Measurements from ENCODE around the gene ZFP91.
"Not testable (repeated sequence)": the region's sequence is repeated elsewhere in the genome, so short reads cannot be mapped to it uniquely, and the experiment has no call there.

The ZFP91 gene, protein sequence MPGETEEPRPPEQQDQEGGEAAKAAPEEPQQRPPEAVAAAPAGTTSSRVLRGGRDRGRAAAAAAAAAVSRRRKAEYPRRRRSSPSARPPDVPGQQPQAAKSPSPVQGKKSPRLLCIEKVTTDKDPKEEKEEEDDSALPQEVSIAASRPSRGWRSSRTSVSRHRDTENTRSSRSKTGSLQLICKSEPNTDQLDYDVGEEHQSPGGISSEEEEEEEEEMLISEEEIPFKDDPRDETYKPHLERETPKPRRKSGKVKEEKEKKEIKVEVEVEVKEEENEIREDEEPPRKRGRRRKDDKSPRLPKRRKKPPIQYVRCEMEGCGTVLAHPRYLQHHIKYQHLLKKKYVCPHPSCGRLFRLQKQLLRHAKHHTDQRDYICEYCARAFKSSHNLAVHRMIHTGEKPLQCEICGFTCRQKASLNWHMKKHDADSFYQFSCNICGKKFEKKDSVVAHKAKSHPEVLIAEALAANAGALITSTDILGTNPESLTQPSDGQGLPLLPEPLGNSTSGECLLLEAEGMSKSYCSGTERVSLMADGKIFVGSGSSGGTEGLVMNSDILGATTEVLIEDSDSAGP

DNA sequence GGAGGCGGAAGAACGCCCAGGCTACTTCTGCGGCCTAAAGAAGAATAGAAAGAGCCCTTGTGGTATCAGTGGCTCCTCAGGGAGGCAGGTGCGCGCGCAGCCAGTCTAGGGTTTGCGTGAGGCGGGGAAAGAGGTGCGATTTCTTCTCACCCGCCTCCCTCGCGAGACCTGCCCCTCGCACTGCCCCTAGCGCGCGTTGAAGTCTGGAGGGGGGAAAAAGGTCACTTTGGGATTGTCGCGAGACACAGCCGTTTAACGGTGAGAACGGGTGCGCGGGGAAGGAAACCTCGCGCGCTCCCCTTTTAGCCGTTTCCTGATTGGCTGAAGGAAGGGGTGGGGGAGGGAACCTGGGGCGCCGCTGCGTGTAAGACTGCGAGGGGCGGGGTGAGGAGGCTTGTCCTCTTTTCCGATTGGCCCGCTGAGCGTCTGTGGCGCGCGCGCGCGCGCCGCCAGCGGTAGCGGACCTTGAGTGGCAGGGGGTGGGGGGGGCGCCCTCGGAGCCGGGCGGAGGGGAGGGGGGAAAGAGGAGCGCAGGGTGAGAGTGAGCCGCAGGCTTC, at the start of gene ZFP91:
TSS of gene ZFP91 (plus strand) at position 429 of the 557 bp plus-strand sequence. CDS start 219 bp downstream, outside the sequence.
- DNase-seq = peak; percentile 96

DNA sequence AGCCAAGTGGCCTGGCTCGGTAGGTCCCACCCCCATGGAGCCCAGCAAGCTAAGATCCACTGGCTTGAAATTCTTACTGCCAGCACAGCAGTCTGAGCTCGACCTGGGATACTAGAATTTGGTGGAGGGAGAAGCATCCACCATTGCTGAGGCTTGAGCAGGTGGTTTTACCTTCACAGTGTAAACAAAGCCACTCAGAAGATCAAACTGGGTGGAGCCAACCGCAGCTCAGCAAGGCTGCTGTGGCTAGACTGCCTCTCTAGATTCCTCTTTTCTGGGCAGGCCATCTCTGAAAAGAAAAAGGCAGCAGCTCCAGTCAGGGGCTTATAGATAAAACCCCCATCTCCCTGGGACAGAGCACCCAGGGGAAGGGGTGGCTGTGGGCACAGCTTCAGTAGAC, 48.6 kb upstream of the ZFP91 start:
- DNase-seq = no peak

DNA sequence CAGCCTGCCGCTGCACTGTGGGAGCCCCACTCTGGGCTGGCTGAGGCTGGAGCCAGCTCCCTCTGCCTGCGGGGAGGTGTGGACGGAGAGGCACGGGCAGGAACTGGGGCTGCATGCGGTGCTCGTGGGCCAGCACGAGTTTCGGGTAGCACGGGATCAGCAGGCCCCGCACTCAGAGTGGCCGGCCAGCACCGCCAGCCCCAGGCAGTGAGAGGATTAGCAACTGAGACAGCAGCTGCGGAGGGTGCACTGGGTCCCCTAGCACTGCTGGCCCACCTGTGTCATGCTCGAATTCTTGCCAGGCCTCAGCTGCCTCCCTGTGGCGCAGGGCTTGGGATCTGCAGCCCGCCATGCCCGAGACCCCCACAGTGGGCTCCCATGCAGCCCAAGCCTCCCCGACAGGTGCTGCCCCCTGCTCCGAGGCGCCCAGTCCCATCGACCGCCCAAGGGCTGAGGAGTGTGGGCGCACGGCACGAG, 47.0 kb upstream of the ZFP91 start:
- no peak for DNase-seq

DNA sequence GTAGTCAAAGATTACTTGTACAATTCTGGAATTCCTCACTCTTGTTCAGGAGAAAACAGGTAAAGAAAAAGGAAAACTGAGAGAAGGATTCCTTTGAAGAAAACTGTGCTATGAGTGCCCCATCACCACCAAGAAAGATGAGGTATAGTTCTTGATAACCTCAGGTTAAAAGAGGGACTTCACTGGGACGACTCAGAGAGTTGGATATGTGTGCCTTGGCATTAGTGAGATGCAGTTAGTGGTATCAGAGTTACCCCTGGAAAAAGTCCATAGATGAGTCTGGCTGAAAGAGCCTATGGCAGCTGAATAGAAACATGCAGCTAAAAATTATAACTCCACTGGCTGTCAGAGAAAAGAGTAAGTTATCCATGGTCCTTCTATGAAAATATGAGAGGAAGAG, 32.0 kb upstream of the ZFP91 start:
- DNase-seq = no peak

DNA sequence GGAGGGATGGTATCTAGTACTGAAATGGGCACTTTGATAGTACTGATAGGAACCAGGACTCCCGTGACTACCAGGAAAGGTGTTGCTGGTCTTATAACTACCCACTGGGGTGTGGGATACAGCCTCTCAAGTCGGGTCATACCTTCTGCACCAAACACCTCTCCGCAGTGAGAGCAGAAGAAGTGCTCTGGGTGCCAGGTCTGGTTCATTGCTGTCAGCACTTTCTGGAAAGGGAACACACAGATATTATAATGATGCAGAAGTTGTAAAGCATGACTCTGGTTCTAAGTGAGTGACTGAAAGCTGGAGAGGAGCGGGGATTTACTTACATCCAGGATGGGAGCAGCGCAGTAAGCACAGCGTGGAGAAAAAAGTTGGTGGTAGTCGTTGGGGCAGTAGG, 29.2 kb upstream of the ZFP91 start:
- no peak for DNase-seq

DNA sequence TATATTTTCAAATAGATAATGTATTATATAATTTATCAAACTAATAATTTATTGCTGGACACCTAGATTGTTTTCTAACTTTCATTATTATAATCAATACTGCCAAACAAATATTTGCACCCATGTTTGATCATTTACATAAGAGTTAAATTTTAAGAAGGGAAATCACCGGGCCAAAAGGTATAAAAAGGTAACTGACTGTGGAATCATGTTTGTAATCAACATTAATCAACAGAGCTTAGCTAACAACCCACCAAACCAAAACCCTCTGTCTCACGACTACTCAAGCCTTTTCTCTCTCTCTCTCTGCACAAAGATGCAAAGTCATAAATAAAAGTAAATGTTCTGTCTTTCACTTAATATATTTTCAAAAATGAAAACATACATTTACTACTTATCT, 18.0 kb upstream of the ZFP91 start:
- DNase-seq = no peak

DNA sequence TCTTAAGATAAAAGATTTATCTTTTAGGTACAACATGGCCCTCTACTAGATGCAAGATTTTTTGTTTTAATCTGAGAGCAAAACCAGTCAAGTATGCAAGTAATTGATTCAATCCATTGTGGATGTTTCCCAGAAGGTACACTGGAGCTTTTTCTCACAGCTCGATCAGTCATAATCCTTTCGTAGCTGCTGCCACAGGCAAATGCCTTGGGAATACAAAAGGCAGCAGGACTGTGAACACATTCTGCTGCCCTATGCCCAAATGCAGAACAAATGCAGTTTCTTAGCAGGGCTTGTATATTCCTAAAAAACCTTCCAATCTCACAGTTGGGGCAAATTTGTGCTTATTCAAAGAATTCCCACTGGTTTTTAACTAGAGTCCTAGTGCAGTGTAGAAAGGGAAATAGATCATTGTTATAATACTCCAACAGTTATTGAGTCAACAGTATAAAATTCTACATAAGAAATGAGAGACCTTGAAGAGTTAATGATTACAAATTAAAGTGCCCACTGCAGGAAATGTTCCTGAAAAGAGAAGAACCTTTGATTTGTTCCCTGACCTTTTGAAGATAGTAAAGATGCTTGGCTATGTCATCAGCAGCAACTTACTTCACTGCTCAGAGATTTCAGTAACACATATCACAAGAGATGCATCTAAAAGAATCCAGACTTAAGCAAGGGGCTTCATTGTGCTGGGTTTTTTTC, 17.3 kb upstream of the ZFP91 start:
- no peak for DNase-seq

DNA sequence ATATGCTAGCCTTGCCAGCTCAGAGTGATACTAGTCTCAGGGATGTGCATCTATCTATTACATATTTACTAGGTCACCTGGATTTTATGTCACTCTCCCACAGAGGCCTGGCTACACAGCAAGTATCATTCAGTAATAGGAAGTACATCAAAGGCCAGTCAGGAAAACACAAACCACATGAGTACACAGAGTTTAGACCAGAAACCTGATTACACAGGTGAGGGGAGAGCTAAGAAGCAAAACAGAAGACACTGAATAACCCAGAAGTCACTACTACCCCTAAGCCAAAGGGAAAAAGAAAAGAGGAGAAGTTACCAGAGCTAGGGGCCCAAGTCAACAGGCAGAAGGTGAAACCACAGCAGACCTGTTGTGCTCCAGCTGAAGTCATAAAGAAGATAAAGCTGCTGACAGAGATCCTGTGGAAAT, 16.5 kb upstream of the ZFP91 start:
- DNase-seq = no peak

DNA sequence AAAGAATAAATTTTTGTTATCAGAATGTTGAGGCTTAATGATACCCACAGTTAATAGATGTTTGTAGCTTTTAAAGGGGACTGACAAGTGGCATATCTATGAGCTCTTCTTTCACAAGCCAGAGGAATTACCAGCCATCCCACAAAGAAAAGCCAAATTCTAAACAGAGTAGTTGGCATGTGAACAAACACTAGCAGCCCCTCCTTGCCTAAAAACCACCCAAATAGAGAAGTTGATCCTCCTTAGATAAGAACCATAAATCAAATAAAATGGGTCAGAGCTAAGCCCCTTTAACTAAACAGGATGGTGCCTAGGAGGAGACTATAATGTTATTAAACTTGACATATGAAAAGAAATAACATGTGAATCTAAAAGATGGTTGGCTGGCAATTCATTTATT, 14.6 kb upstream of the ZFP91 start:
- DNase-seq = no peak

DNA sequence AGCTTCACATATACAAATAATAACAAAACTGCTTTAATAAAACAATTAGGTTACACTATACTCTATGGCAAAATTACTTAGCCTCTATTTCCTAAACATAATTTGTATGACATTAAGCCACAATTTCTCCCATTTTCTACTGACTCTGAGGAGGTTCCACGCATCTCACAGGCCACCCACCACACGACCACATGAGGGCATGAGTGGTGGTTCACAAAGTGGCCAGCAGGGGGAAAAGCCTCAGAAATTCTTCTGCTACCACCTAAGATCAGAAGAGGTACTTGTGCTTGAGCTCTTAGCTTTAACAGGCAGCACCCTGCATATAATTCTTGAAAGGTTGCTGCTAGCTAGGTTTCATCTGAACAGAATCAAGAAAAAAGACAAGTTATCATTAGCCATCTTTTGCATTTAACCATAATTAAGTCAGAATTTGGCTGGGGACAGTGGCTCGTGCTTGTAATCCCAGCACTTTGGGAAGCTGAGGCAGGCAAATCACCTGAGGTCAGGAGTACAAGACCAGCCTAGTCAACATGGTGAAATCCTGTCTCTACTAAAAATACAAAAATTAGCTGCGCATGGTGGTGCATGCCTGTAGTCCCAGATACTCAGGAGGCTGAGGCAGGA, 10.9 kb upstream of the ZFP91 start:
- peak; percentile 66 for DNase-seq

DNA sequence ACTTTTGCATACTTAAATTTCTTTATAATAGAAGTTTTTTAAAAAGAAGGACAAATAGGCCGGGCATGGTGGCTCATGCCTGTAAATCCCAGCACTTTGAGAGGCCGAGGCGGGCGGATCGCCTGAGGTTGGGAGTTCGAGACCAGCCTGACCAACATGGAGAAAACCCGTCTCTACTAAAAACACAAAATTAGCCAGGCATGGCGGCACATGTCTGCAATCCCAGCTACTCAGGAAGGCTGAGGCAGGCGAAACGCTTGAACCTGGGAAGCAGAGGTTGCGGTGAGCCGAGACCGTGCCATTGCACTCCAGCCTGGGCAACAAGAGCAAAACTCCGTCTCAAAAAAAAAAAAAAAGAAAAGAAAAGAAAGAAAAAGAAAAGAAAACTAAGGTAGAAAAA, 6.0 kb upstream of the ZFP91 start:
- DNase-seq = not testable (repeated sequence)

DNA sequence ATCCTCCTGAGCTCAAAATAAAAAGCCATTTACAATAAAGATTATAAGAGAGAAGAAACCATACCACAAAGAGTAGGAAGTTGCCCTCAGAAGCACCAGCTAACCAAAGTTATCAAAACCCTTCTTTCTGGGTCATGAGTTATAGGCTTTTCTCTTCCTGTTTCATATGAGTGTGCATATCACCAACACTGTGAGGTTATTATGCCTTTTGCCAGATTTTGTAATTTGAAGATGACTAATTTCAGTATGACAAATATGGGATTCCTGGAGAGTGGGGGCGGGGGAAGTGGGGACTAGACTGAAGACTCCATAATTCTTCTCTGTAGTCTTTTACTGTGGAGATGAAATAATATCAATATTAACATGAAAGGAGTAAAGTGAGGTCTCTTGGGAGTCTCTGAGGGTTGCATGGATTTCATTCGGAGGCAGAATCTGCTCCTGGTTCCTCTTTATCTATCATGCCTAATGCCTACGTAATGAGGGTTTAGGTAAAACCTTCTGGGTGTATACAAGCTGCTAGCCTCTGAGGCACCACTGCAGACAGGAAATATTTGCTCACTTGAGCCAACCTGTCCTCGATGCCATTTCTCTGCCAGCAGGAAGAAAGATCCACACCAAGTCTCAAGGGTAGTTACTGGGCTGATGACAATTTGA, 5.3 kb upstream of the ZFP91 start:
- peak; percentile 60 for DNase-seq

DNA sequence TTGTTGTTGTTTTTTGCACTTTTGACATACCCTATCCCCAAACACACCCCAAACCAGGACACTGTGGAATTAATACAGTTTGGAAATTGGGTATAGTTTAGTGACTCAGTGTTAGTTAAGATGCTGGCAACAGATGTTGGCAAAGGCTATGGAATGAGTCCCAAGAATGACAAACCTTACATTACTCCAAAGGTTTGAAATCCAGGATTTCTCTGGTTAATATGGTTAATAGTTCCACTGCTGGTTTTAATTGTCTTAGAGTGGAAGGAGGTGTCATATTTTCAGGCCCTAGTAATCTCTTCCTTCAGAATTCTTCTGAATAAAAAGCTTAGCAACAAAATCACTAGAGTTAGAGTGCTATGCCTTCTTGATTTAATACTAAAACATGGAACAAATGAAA, 4.0 kb upstream of the ZFP91 start:
- no peak for DNase-seq

DNA sequence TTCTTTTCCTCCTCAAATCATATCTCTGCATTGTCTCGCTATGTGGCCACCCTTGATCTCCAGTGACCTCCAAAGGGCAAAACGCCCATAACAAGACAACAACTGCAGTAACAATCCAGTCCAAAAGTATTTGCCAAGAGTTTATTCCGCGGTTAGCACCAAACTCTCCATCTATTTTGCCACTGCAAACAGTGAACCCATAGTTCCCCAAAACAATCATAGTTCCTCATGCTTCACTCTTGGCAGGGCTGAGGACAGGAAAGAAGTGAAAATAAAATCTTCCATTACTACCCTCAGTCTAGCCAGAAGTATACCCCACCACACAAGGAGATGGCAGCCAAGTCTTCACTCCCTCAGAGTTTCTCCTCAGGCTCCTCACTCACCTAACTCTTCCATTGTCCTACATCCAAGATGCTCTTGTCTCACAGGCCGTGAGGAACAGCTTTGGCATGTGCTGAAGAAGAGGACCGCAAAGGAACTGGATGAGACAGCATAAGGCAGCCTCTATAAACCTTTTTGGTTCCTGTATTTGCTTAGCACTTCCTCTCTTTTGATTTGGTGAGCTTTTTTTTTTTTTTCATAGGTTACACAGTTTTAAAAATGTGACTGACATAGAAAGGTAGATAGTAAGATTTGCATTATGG, 3.4 kb upstream of the ZFP91 start, which contains the start of gene LPXN:
TSS of gene LPXN (minus strand) at position 480 of the 644 bp plus-strand sequence. CDS start at position 396, 84 bp downstream.
- DNase-seq = peak; percentile 28

DNA sequence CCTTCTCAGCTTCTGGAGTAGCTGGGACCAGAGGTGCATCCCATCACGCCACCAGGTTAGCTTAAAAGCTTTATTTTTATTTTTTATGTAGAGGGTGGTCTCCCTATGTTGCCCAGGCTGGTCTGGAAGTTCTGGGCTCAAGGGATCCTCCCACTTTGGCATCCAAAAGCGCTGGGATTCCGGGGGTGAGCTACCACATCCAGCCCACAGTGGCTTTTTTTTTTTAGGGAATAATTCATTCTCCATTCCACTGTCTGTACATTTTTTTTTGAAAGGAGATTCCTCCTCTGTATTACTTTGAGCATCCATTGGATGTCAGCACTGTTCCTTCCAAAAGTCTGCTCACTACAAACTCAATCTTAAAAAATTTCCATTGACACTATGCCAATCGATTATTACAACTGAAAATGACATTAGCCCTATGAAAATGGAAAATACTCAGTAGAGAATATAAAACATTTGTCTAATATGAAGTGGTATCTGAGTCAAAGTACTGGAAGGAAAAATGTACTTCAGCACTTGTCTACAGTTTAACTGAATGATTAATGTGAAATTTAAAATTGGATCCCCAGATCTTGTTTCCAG, 1.9 kb upstream of the ZFP91 start:
- DNase-seq = no peak

DNA sequence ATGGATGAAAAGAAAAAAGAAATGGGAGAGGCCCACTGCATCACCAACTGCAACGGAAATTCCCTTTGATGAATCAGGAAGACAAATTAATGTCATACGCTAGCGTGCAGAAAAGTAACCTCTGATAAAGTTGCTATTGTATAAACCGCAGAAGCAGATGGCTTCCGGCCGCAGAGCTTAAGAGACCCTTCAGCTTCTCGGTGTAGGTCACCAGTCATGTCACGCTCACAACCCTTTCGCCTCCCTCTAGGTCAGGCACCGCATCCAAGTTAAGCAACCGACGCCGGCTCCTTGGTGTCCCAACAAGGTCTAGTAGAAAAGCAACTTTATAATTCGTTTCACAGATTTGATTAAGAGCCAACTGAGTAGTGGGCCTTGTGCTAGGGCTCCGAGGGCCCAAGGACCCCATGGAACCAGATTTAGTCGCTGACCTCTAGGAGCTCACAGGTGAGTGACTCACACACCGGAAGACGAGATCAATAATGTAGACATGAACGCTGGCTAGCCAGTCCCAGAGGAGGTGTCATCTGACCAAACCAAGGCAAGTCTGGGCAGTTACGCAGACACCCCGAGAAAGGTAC, 1.2 kb upstream of the ZFP91 start:
- peak; percentile 84 for DNase-seq

DNA sequence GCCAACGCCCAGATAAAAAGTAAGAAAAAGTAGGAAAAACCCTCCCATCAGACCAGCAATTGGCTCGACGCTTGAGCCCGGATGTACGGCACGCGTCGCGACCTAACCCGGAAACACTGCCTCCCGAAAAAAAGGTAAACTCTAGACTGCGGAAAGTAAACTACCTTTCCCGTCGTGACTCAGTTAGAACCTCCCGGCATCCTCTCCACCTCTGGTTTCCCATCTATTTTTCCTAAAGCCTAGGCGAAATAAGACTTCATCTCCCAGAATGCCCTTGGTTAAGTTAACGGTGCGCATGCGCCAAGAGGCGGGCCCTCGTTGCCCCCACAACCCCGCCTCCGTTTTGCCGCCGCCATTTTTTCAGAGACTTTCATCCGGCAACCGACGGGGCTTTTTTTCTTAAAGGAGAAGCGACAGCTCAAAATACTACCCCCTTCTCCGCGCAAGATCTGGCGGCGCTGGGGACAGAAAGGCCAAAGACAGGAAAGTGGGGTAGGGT, 678 bp upstream of the ZFP91 start:
- peak; percentile 92 for DNase-seq

DNA sequence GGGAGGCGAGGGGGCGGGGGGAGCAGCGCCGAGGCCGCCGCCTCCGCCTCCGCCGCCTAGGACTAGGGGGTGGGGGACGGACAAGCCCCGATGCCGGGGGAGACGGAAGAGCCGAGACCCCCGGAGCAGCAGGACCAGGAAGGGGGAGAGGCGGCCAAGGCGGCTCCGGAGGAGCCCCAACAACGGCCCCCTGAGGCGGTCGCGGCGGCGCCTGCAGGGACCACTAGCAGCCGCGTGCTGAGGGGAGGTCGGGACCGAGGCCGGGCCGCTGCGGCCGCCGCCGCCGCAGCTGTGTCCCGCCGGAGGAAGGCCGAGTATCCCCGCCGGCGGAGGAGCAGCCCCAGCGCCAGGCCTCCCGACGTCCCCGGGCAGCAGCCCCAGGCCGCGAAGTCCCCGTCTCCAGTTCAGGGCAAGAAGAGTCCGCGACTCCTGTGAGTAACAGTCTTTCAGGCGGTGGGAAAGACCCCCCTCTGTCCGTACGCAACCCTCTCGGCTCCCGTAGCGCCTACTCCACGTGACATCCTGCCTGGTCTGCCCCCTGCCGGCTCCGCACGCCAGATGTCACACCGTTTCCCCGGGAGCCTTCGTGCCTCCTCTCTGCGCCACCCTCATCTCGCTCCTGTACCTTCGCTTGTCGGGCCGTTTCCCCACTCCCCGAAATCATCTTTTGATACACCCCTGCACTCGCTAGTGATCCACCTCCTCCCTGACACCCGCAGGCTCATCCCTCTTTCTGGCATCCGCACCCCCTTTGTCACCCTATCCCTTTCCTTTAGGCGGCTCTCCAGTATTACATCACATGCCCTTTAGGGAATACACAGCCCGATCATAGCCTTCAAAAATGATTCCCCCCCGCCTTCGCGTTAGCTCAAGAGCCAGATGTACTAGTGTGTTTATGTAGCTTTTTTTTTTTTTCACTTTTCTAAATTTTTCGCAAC, 598 bp downstream of the ZFP91 start:
- peak; percentile 93 for DNase-seq

DNA sequence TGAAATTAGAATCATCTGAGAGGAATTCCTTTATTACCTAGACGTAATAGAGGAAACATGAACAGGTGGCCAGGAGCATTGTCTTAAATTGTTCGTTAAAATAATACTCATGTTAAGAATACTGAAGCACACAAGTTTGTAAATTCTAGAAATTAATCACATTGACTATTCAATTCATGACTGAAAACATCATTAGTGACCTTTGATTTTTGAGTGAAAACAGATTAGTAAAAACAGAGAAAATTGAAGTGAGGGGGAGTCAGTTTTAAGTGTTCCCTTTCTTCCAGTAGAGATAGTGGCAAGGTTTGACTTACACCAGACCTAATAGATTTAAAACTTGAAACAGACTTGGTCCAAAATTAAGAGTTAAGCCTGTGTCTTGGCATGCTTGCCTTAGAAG, 1.4 kb downstream of the ZFP91 start:
- DNase-seq = no peak

DNA sequence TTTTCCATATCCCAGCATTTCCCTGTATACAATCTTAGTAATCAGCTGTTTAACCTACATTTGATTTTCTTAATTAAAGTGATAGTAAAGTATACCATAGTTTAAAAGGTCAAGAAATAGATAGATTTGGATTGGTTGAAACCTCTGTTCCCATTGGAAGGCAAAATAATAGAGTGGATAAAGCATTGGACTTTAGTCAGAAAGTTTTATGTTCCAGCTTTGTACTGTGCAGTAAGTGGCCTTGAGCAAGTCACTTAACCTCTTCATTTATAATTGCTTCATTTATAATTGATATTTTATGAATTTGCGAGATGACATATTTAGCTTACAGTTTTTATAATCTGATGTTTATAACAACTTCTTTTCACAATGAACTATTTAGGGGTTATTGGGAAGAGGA, 3.6 kb downstream of the ZFP91 start:
- no peak for DNase-seq
